HepG2 (cell line): ENCODE results near the gene SEPTIN10. TPM values are rescaled to one million over a fixed set of nuclear protein-coding genes. Genes with fewer than 3 reads are reported as not detected.

Source experiments
- ATAC-seq: fragments of 200-7000 bp; cut with Tn5 transposase; 3 replicates; pipeline ENCODE4 v1.9.1; 2020; ENCODE audit warnings: mild to moderate bottlenecking, moderate library complexity
- BruUV-seq: library from RNA; stranded (reverse); fragments of 400-500 nt; replicated peaks from 2 replicates; lab custom pipeline; 2021; lab: Mats Ljungman, UMichigan
- CTCF ChIA-PET: fragments of 300-600 bp; formaldehyde crosslinking; extraction: SDS; loops from one replicate; lab custom pipeline; 2021; ENCODE audit warnings: low total read pairs, inconsistent platforms, low intra/inter-chr PET ratio; lab: Yijun Ruan, JAX
- POLR2A ChIA-PET: fragments of 350-600 bp; sonication (Branson Sonifier 250); formaldehyde crosslinking; loops from one replicate; lab custom pipeline; 2020; ENCODE audit warnings: antibody characterized with exemption, inconsistent platforms; lab: Yijun Ruan, JAX
- DNase-seq: peaks from one replicate; pipeline ENCODE4 v3.0.0-alpha.2; 2015; ENCODE audit warnings: low spot score
- FAIRE-seq: peaks from 3 replicates; lab custom pipeline; 2011; peaks lifted over from hg19 to GRCh38; lab: Jason Lieb, UNC
- H2AFZ ChIP-seq: one replicate; pipeline ENCODE4 v1.6.1; 2011; ENCODE audit warnings: low read length, inconsistent platforms
- H3K27ac ChIP-seq: fragments of 300-600 bp; 3 replicates; pipeline ENCODE4 v1.8.0; 2011; ENCODE audit warnings: mixed run types, mild to moderate bottlenecking, mixed read lengths, low read length, inconsistent platforms; ENCODE audit not compliant: insufficient read depth; ENCODE audit errors: extremely low read length
- H3K27me3 ChIP-seq, 2 experiments: fragments of 200-600 bp in 1 of 2; 2 replicates in 1 of 2; 3 replicates in 1 of 2; pipeline versions ENCODE4 v1.6.0 to v1.8.0; 2011; ENCODE audit warnings: low read length in 2 of 2, mild to moderate bottlenecking in 2 of 2, moderate library complexity in 2 of 2, inconsistent platforms in 1 of 2; ENCODE audit not compliant: insufficient read depth in 2 of 2, control insufficient read depth in 1 of 2
- H3K36me3 ChIP-seq, 2 experiments: fragments of 200-600 bp in 1 of 2; replicated peaks in 1 of 2; 2 replicates in 1 of 2; 3 replicates in 1 of 2; pipeline versions ENCODE4 v1.5.1 to v1.8.0; 2011; ENCODE audit warnings: low read length in 2 of 2, inconsistent platforms in 1 of 2; ENCODE audit not compliant: insufficient read depth in 2 of 2, control insufficient read depth in 1 of 2
- H3K4me1 ChIP-seq: 2 replicates; pipeline ENCODE4 v1.5.1; 2012; ENCODE audit warnings: low read length, inconsistent platforms; ENCODE audit not compliant: insufficient read depth
- H3K4me2 ChIP-seq: 2 replicates; pipeline ENCODE4 v1.6.0; 2011; ENCODE audit warnings: low read depth, low read length, inconsistent platforms
- H3K4me3 ChIP-seq, 3 experiments: fragments of 200-600 bp in 1 of 3; sonication (generic), shearing (Covaris generic) in 1 of 3; replicated peaks in 1 of 3; 2 replicates each; pipeline ENCODE4 v1.5.1; 2011 to 2016; ENCODE audit warnings: low read length in 3 of 3, inconsistent platforms in 2 of 3, low read depth in 2 of 3, mild to moderate bottlenecking in 2 of 3, control low read depth in 1 of 3, mixed read lengths in 1 of 3; ENCODE audit not compliant: insufficient read depth in 1 of 3
- H3K79me2 ChIP-seq: one replicate; pipeline ENCODE4 v1.6.1; 2011; ENCODE audit warnings: low read length, inconsistent platforms; ENCODE audit not compliant: insufficient read depth
- H3K9ac ChIP-seq: 2 replicates; pipeline ENCODE4 v1.6.0; 2011; ENCODE audit warnings: mild to moderate bottlenecking, low read depth, low read length, inconsistent platforms; ENCODE audit not compliant: insufficient read depth
- H3K9me3 ChIP-seq: 2 replicates; pipeline ENCODE4 v1.5.1; 2012; ENCODE audit warnings: mild to moderate bottlenecking, low read length
- H4K20me1 ChIP-seq: 2 replicates; pipeline ENCODE4 v1.6.0; 2011; ENCODE audit warnings: inconsistent platforms, mild to moderate bottlenecking, low read length, moderate library complexity; ENCODE audit not compliant: insufficient read depth
- DRAP1 ChIP-seq: IDR thresholded peaks from 2 replicates; pipeline ENCODE4 v1.6.1; 2016; ENCODE audit warnings: missing genetic modification reagents, missing compliant biosample characterization
- FIP1L1 ChIP-seq: fragments of 200-400 bp; formaldehyde crosslinking; IDR thresholded peaks from 2 replicates; pipeline ENCODE4 v1.6.1; 2018; ENCODE audit warnings: low read depth, mild to moderate bottlenecking, low read length, moderate library complexity, borderline replicate concordance; ENCODE audit not compliant: insufficient read depth
- HBP1 ChIP-seq: IDR thresholded peaks from 2 replicates; pipeline ENCODE4 v1.6.1; 2016; ENCODE audit warnings: low read depth, control low read depth
- HNF4G ChIP-seq, 2 experiments: sonication (generic) in 1 of 2; formaldehyde crosslinking in 1 of 2; IDR thresholded peaks; 2 replicates each; pipeline versions ENCODE4 v1.4.0 to v1.6.1; 2011 to 2020; ENCODE audit warnings: borderline replicate concordance in 2 of 2, low read depth in 2 of 2, mild to moderate bottlenecking in 2 of 2, low read length in 1 of 2, missing genetic modification reagents in 1 of 2, moderate library complexity in 1 of 2
- JARID2 ChIP-seq: sonication (generic); formaldehyde crosslinking; IDR thresholded peaks from 2 replicates; pipeline ENCODE4 v1.8.1; 2023; ENCODE audit warnings: missing genetic modification reagents, inconsistent platforms; ENCODE audit not compliant: insufficient replicate concordance
- MBD4 ChIP-seq: IDR thresholded peaks from 2 replicates; pipeline ENCODE4 v1.6.1; 2012; ENCODE audit warnings: low read length, inconsistent platforms, borderline replicate concordance
- MXD4 ChIP-seq: IDR thresholded peaks from 2 replicates; pipeline ENCODE4 v1.6.1; 2016; ENCODE audit warnings: mild to moderate bottlenecking, missing biosample characterization, missing genetic modification reagents
- NAIF1 ChIP-seq: sonication (generic); formaldehyde crosslinking; IDR thresholded peaks from 2 replicates; pipeline ENCODE4 v1.5.0; 2020; ENCODE audit warnings: mild to moderate bottlenecking, missing genetic modification reagents, borderline replicate concordance
- NCOR1 ChIP-seq: fragments of 200-600 bp; sonication (generic); IDR thresholded peaks from 2 replicates; pipeline ENCODE4 v1.7.0; 2017; ENCODE audit warnings: antibody characterized with exemption, low read length, borderline replicate concordance
- NKX3-1 ChIP-seq: sonication (generic); formaldehyde crosslinking; IDR thresholded peaks from 2 replicates; pipeline ENCODE4 v1.5.0; 2020; ENCODE audit warnings: missing genetic modification reagents
- PHF8 ChIP-seq: sonication (generic); formaldehyde crosslinking; IDR thresholded peaks from 2 replicates; pipeline ENCODE4 v1.5.0; 2020; ENCODE audit warnings: missing genetic modification reagents
- RBFOX2 ChIP-seq: fragments of 200-400 bp; formaldehyde crosslinking; IDR thresholded peaks from 2 replicates; pipeline ENCODE4 v1.6.1; 2017; ENCODE audit warnings: low read depth, mild to moderate bottlenecking, low read length
- REL ChIP-seq: sonication (generic); formaldehyde crosslinking; conservative IDR thresholded peaks from 2 replicates; pipeline ENCODE4 v1.8.0; 2022; ENCODE audit warnings: mild to moderate bottlenecking, missing genetic modification reagents, moderate library complexity
- SMARCE1 ChIP-seq: fragments of 450-650 bp; IDR thresholded peaks from 2 replicates; pipeline ENCODE4 v1.6.1; 2017; ENCODE audit warnings: borderline replicate concordance
- THAP11 ChIP-seq: IDR thresholded peaks from 2 replicates; pipeline ENCODE4 v1.6.1; 2016; ENCODE audit warnings: missing biosample characterization, missing genetic modification reagents
- TOE1 ChIP-seq: sonication (generic); formaldehyde crosslinking; IDR thresholded peaks from 2 replicates; pipeline ENCODE4 v1.4.0; 2020; ENCODE audit warnings: mild to moderate bottlenecking, missing genetic modification reagents
- ZNF24 ChIP-seq: fragments of 450-650 bp; IDR thresholded peaks from 2 replicates; pipeline ENCODE4 v1.6.1; 2017; ENCODE audit warnings: antibody characterized with exemption, mild to moderate bottlenecking
- ZNF296 ChIP-seq: sonication (generic); formaldehyde crosslinking; conservative IDR thresholded peaks from 2 replicates; pipeline ENCODE4 v1.5.0; 2020; ENCODE audit warnings: mild to moderate bottlenecking, missing genetic modification reagents
- ZNF337 ChIP-seq: sonication (generic); formaldehyde crosslinking; IDR thresholded peaks from 2 replicates; pipeline ENCODE4 v1.5.1; 2020; ENCODE audit warnings: missing genetic modification reagents, low read depth, mild to moderate bottlenecking, borderline replicate concordance
- ZNF607 ChIP-seq: sonication (generic); formaldehyde crosslinking; IDR thresholded peaks from 2 replicates; pipeline ENCODE4 v1.5.1; 2020; ENCODE audit warnings: missing genetic modification reagents, mild to moderate bottlenecking, borderline replicate concordance
- ZNF629 ChIP-seq: sonication (generic); formaldehyde crosslinking; conservative IDR thresholded peaks from 2 replicates; pipeline ENCODE4 v1.5.0; 2020; ENCODE audit warnings: missing genetic modification reagents
- ZNF670 ChIP-seq: sonication (generic); formaldehyde crosslinking; IDR thresholded peaks from 2 replicates; pipeline ENCODE4 v1.8.0; 2022; ENCODE audit warnings: mild to moderate bottlenecking, missing genetic modification reagents, borderline replicate concordance
- ZNF749 ChIP-seq: sonication (generic); formaldehyde crosslinking; IDR thresholded peaks from 2 replicates; pipeline ENCODE4 v1.8.0; 2022; ENCODE audit warnings: mild to moderate bottlenecking, missing genetic modification reagents, moderate library complexity, borderline replicate concordance
- ZNF761 ChIP-seq: sonication (generic); formaldehyde crosslinking; conservative IDR thresholded peaks from 2 replicates; pipeline ENCODE4 v1.4.0; 2020; ENCODE audit warnings: mild to moderate bottlenecking, missing genetic modification reagents
- ZNF850 ChIP-seq: sonication (generic); formaldehyde crosslinking; conservative IDR thresholded peaks from 2 replicates; pipeline ENCODE4 v1.9.0; 2021; ENCODE audit warnings: mild to moderate bottlenecking, missing genetic modification reagents
- WGBS: methylation state at CpG from one replicate; pipeline ENCODE4 v1.1.6; 2017; ENCODE audit warnings: low lambda C conversion rate; 5-methylcytosine and 5-hydroxymethylcytosine counted together
- in situ Hi-C: cut with HindIII; loops from 2 replicates; pipeline ENCODE4 v1.10.0; 2017; ENCODE audit warnings: low pct_unique_long_range_greater_than_20kb; ENCODE audit not compliant: extremely low pct_ligation_motif_present
- intact Hi-C: fragments of 100-400 bp; cut with micrococcal nuclease; formaldehyde crosslinking; loops from one replicate; pipeline ENCODE4 v1.10.0; 2022; ENCODE audit not compliant: unreplicated experiment
- polyA plus RNA-seq, 8 experiments: library from polyadenylated mRNA; depleted of rRNA in 3 of 8; stranded (reverse) in 7 of 8; unstranded in 1 of 8; fragments of >200 nt; fragmentation: Illumina TruSeq in 4 of 8; extraction: Trizol in 4 of 8; gene quantifications; 2 replicates each; pipeline versions ENCODE4 v1.2.1 to v1.2.3, GENCODE V29; 2011 to 2016; ENCODE audit warnings: low read depth in 4 of 8, missing spikeins in 1 of 8, mixed read lengths in 1 of 8; ENCODE audit not compliant: insufficient read depth in 1 of 8
- total RNA-seq, 5 experiments: library from RNA; depleted of rRNA; stranded (reverse); fragments of >200 nt; fragmentation: Illumina TruSeq; extraction: Trizol; gene quantifications; 2 replicates each; pipeline ENCODE4 v1.2.3, GENCODE V29; 2016; ENCODE audit warnings: low read depth in 1 of 5

Gene SEPTIN10
- total and polyA plus RNA-seq, 2 of the 13 experiments (the other 11 are each of a cell fraction or from before 2014, with no cell fraction given), result 45.8 to 67.5 TPM

- Histone ChIP-seq H3K9me3 (no peaks in the 10 kb centered on the region), H3K36me3 (no peaks in the 10 kb centered on the region), H4K20me1 (peaks cover 41% of the 10 kb centered on the region), H3K79me2 (peaks cover 74% of the 10 kb centered on the region), H3K9ac (peak overlapping the region; percentile 89), H3K27ac (peak overlapping the region; percentile 88), H3K4me1 (peaks cover 42% of the 10 kb centered on the region), H3K4me3 (peak overlapping the region; percentile 67 to 94 (median 80)), H2AFZ (no peak overlapping the region), H3K4me2 (peak overlapping the region; percentile 83), H3K27me3 (no peaks in the 10 kb centered on the region; a peak in 1 of 5 replicates)
- ChIA-PET POLR2A (interaction anchor here (2.9 to 5.1 kb wide), 9 partner anchors 7 to 98 kb away, joined by 16 to 132 read pairs (median 31); no protein-coding TSS in a partner anchor), CTCF (interaction anchor here (1.4 to 1.8 kb wide), 3 partner anchors 14 to 120 kb away, joined by 4 to 5 read pairs (median 5); no protein-coding TSS in a partner anchor)
- in situ Hi-C loops (loop anchor here (5.0 kb wide), 1 partner anchor 46 kb away; no protein-coding TSS in a partner anchor), intact Hi-C loops (loop anchor here (1.0 kb wide), 1 partner anchor 14 kb away; no protein-coding TSS in a partner anchor)
- ATAC-seq, result no peak
- 7% methylated on average over 5 of the region's 5 CpGs for WGBS
- DNase-seq, result no peak
- FAIRE-seq, result no peak
- no TSS peak for BruUV-seq
- TF ChIP-seq SMARCE1 (no peak), NCOR1 (peak; percentile 11; the same call in 1 of the 2 replicates), HNF4G (IDR thresholded peaks at IDR 0.05; ENCODE audit: borderline replicate concordance, low read depth, low read length) (no peak), HNF4G (CRISPR knock-in tag; IDR thresholded peaks at IDR 0.05; ENCODE audit: borderline replicate concordance, low read depth) (0 out of 2 replicates have a peak, but pooled peaks have one; percentile 23), ZNF749 (no peak), NAIF1 (CRISPR knock-in tag) (0 out of 2 replicates have a peak, but pooled peaks have one; percentile 22), DRAP1 (CRISPR knock-in tag) (no peak), NKX3-1 (CRISPR knock-in tag) (no peak), PHF8 (no peak), THAP11 (CRISPR knock-in tag) (peak; percentile 21; the same call in 1 of the 2 replicates), ZNF607 (CRISPR knock-in tag) (no peak), REL (CRISPR knock-in tag) (no peak), ZNF337 (no peak), ZNF629 (no peak), RBFOX2 (0 out of 2 replicates have a peak, but pooled peaks have one; percentile 40), FIP1L1 (no peak), ZNF761 (CRISPR knock-in tag) (no peak), ZNF24 (peak; percentile 73; the same call in 1 of the 2 replicates), MBD4 (0 out of 2 replicates have a peak, but pooled peaks have one; percentile 53), TOE1 (no peak), ZNF850 (CRISPR knock-in tag) (no peak), MXD4 (CRISPR knock-in tag) (no peak), HBP1 (CRISPR knock-in tag) (peak; percentile 52; the same call in 1 of the 2 replicates), ZNF296 (CRISPR knock-in tag) (no peak), ZNF670 (CRISPR knock-in tag) (no peak), JARID2 (no peak)
These were observed 2.4 kb upstream of the SEPTIN10 start for GRCh38 chr2:109616184-109616583.
